Stimulated activated CD4-positive, alpha-beta T cell treated with anti-CD3 and anti-CD28 coated beads, Interleukin-12 subunit alpha, Interleukin-12 subunit beta, amount 100 ng/mL, for 24 hours (primary cell): ENCODE data around the gene DNM1L.

ENCODE experiments used
- DNase-seq, 2 experiments: peaks; one replicate each; pipeline ENCODE4 v3.0.0-alpha.2; 2020; ENCODE audit warnings: low read depth in 2 of 2

The DNM1L gene

GRCh38 chr12:32756476-32757066, 77.5 kb downstream of the DNM1L start:
- no peak for DNase-seq

GRCh38 chr12:32757157-32757556, 78.1 kb downstream of the DNM1L start:
- DNase-seq, result no peak

GRCh38 chr12:32761716-32762115, 82.6 kb downstream of the DNM1L start:
- no peak for DNase-seq

- no peak for DNase-seq
Measured at GRCh38 chr12:32765906-32766305, 86.8 kb downstream of the DNM1L start.

DNA sequence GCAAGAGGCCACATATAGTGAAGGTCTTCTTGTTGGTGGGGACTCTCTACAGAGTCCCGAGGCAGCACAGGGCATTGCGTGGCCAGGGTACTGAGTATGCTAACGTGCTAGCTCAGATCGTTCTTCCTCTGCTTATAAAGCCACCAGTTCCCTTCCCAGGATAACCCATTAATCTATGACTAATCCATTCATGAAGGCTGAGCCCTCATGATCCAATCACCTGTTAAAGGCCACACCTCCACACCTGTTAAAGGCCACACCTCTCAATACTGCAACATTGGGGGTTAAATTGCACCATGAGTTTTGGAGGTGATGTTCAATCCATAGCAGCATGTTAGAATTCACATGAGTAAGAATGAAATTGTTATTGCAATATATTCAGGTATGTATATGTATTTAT, 89.4 kb downstream of the DNM1L start:
- DNase-seq, result no peak

- DNase-seq, result no peak
Measured at GRCh38 chr12:32770141-32770540, 91.0 kb downstream of the DNM1L start.

DNA sequence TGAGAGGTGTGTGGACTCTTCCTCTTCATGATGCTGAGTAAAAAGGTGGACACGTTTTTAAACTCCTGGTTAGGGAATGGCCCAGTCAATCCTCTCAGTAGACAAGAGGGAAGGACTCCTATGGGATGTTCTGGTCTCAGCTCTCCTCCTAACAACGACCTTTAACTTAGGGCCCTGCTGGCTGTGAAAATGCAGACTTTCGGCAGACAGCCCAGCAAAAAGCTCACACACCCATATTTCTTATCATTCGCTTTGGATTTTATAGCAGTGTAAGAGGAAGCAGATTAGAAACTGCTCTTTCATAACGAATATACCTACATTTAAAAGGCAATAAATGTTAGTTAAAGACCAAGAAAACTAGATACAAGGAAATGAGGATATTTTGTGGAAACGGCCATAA, 94.6 kb downstream of the DNM1L start:
- no peak for DNase-seq

DNA sequence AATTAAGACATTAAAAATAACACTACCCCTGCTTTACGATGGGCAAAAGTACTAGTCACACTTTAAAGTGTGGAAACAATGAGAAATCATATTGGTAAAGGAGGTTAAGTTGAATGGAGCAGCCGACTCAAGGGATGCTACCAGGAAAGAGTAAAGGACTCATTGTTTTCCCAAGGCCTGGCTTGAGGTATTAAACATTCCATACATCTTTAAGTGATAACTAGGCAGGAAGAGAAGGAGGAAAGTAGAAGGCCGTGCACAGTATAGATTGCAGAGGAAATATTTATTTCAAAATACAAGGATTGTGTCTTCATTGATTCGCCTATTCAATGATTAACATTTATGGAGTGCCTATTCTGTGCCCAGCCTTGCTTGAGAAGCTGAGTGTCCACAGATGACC, 97.2 kb downstream of the DNM1L start:
- no peak for DNase-seq

- DNase-seq, result no peak
Measured at GRCh38 chr12:32777159-32777558, 98.1 kb downstream of the DNM1L start.

GRCh38 chr12:32777691-32778175, 98.6 kb downstream of the DNM1L start:
- no peak for DNase-seq

- DNase-seq, result no peak
Measured at GRCh38 chr12:32780071-32780470, 101.0 kb downstream of the DNM1L start.

DNA sequence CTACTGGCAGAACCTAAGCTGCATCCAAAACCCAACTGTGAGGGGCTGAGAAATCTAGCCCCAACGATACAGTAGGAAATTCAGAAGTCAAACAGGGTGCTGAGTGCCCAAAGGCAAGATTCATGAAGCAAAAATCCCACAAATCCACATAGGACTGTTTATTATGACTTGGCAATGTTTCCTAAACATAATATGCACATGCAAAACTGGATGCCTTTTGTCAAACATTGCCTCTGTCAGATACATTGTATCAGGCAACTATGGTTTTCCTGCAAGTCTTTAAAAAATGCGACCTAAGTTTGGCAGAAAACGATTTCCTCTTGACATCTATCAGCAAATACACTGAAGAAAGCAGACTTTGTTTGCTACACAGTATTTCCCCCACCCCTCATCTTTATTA, 103.9 kb downstream of the DNM1L start:
- DNase-seq, result no peak

DNA sequence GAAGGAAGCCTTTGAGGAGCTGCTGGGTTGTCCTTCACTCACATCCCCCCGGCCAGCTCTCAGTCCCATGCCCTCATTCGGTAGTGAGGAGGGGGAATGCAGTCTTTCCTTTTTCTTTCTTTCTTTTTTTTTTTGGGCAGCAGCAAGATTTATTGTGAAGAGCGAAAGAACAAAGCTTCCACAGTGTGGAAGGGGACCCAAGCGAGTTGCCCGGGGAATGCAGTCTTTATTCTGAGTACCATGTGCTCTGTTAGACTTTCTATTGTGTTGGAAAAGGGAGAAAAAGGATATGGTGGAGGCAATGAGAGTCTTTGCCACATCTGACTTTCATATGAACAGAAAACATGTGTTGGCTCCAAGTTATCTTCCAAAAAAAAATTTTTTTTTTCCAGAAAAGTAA, 106.5 kb downstream of the DNM1L start:
- DNase-seq, result no peak

DNA sequence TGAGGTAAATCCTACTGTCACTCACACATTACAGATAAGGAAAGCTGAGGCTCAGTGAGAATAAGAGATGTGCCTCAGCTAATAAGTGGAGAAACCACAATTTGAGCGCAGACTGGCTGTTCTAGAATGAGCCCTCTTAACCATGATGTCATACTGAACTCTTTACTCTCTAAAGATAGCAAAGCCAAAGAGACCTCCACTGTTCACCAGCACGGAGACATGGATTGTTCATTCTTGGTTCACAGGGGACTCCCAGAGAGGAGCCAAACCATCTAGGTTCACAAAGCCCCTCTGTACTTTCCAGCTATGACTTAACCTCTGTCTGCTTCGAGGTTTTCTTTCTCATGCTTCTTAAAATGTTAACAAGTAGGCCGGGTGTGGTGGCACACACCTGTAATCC, 109.3 kb downstream of the DNM1L start:
- no peak for DNase-seq

GRCh38 chr12:32789446-32789845, 110.3 kb downstream of the DNM1L start:
- DNase-seq, result no peak

DNA sequence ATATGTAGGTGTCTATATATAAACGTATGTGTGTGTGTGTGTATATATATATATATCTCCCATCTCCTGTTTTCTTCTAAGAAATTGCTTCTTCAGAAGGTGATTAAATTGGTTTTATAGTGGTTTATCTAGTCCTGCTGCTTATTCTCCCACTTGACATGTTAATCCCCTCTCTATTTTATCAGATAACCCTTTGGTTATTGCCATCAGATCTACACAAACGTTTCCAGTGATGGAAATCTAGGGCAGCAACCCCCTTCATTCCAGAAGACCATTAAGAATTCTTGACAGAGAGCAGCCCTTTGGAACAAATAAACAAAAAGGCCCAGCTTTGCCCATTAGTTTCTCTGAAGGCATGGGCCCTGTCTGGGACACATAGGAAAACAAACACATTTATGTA, 110.8 kb downstream of the DNM1L start:
- DNase-seq, result no peak

- no peak for DNase-seq
Measured at GRCh38 chr12:32794281-32794680, 115.2 kb downstream of the DNM1L start.
